NCI-H2196 treated with DMSO at 0.1 percent for 48 hours (cell line): Measurements from ENCODE around the gene ZDHHC19.

Source experiments
- DNase-seq: peaks from one replicate; lab custom pipeline; 2025; ENCODE audit not compliant: unreplicated experiment; lab: John Stamatoyannopoulos, UW

The ZDHHC19 gene

DNA sequence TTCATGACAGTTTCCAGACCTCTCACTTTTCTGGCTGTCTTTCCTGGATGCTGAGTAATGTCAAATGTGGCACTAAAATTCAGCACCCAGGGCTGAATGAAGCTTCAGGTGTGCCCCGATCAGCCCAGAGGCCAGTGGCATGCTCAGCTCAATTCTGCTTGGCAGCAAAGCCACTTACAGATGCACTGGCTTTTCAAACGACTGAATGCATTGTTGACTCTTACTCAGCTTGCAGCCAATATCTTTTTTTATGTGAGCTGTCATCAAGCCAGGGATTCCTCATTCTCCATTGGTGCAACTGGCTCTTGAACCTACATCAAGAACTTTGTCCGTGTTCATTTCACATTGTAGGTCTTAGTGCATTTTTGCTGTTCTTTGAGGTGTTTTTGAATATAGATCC lies 60.7 kb downstream of the ZDHHC19 start:
- DNase-seq: peak; percentile 87

DNA sequence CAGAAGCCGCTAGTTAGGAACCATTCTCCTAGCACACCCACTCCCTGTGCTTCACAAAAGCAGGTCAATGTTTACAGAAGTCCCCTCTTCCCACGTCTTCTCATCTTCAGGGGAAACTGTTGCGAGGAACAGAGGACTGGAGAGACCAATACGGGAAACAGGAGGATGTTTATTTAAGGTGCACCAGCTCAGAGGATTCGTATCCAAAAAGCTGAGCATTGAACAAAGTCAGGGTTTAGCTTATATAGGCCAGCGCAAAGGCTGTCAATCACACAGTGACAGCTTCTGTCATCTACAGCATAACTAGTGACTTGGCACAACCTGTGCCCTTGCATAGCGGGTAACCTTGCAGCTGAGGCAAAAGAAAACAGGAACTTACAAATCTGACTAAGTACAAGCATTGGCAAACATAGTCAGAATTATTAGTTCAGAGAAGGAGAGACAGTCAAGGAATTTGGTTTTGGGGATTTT lies 61.3 kb downstream of the ZDHHC19 start:
- no peak for DNase-seq

DNA sequence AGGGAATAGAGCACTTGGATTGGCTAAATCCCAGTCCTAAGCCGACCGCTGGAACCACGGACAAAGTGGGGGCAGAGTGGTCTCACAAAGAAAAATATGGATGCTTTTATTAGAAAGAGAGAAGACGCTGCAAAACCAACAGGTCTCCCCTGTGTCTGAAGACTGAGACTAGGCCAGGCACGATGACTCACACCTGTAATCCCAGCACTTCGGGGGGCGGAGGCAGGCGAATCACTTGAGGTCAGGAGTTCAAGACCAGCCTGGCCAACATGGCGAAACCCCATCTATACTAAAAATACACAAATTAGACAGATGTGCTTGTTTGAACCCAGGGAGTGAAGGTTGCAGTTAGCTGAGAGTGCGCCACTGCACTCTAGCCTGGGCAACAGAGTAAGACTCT lies 61.8 kb downstream of the ZDHHC19 start:
- DNase-seq: no peak
